HG02623 (cell line): ENCODE data around the gene ARHGAP32.
A peak's percentile ranks its signal among the peaks of the same experiment; 100 is the strongest.
"Not testable (repeated sequence)": the region's sequence is repeated elsewhere in the genome, so short reads cannot be mapped to it uniquely, and the experiment has no call there.

Experiments used
- ATAC-seq: cut with Tn5 transposase; IDR thresholded peaks from one replicate; pipeline ENCODE4 v1.9.1; 2021; ENCODE audit warnings: moderate library complexity; ENCODE audit not compliant: unreplicated experiment

The ARHGAP32 gene

GRCh38 chr11:129041611-129042018 is 150.5 kb downstream of the ARHGAP32 start:
- ATAC-seq, result no peak

GRCh38 chr11:129040934-129041333 is 151.2 kb downstream of the ARHGAP32 start:
- ATAC-seq, result no peak

- ATAC-seq, result no peak
Measured at GRCh38 chr11:129035244-129035643, 156.9 kb downstream of the ARHGAP32 start.

- ATAC-seq, result no peak
Measured at GRCh38 chr11:129034001-129034400, 158.1 kb downstream of the ARHGAP32 start.

GRCh38 chr11:129023968-129024676 is 168.0 kb downstream of the ARHGAP32 start:
- ATAC-seq, result no peak

- no peak for ATAC-seq
Measured at GRCh38 chr11:129021295-129021694, 170.8 kb downstream of the ARHGAP32 start.

GRCh38 chr11:129018991-129019390 is 173.1 kb downstream of the ARHGAP32 start:
- ATAC-seq, result no peak

GRCh38 chr11:129018126-129018525 is 174.0 kb downstream of the ARHGAP32 start:
- ATAC-seq, result no peak

- no peak for ATAC-seq
Measured at GRCh38 chr11:129013737-129014475, 178.2 kb downstream of the ARHGAP32 start.

GRCh38 chr11:129012880-129013279 is 179.2 kb downstream of the ARHGAP32 start:
- ATAC-seq, result no peak

GRCh38 chr11:129006161-129006560 is 186.0 kb downstream of the ARHGAP32 start:
- ATAC-seq, result no peak

- ATAC-seq, result not testable (repeated sequence)
Measured at GRCh38 chr11:128999165-128999564, 193.0 kb downstream of the ARHGAP32 start.

GRCh38 chr11:128988242-128988970 is 203.7 kb downstream of the ARHGAP32 start:
- no peak for ATAC-seq

- no peak for ATAC-seq
Measured at GRCh38 chr11:128985880-128986279, 206.2 kb downstream of the ARHGAP32 start.

- ATAC-seq, result no peak
Measured at GRCh38 chr11:128983023-128983422, 209.1 kb downstream of the ARHGAP32 start.

GRCh38 chr11:128981254-128981653 is 210.9 kb downstream of the ARHGAP32 start:
- ATAC-seq, result no peak

- ATAC-seq, result no peak
Measured at GRCh38 chr11:128970598-128971190, 221.4 kb downstream of the ARHGAP32 start.

GRCh38 chr11:128968916-128969315 is 223.2 kb downstream of the ARHGAP32 start:
- no peak for ATAC-seq

- ATAC-seq, result no peak
Measured at GRCh38 chr11:128967578-128967977, 224.5 kb downstream of the ARHGAP32 start.

- ATAC-seq, result peak; percentile 98
Measured at GRCh38 chr11:128965485-128965884, 226.6 kb downstream of the ARHGAP32 start.

- ATAC-seq, result no peak
Measured at GRCh38 chr11:128964463-128964930, 227.6 kb downstream of the ARHGAP32 start.
